HG02884 (cell line): ENCODE measurements around the gene DENND2A.
"Not testable (repeated sequence)": the region's sequence is repeated elsewhere in the genome, so short reads cannot be mapped to it uniquely, and the experiment has no call there.

Source experiments
- ATAC-seq: cut with Tn5 transposase; IDR thresholded peaks from one replicate; pipeline ENCODE4 v1.9.1; 2021; ENCODE audit warnings: mild to moderate bottlenecking, moderate library complexity; ENCODE audit not compliant: unreplicated experiment

The DENND2A gene

GRCh38 chr7:140646931-140647647 is 6.5 kb upstream of the DENND2A start:
- peak; percentile 57 for ATAC-seq

- ATAC-seq = no peak
Observed at GRCh38 chr7:140645166-140645900, 4.7 kb upstream of the DENND2A start.

GRCh38 chr7:140644761-140645160 is 4.1 kb upstream of the DENND2A start:
- ATAC-seq = not testable (repeated sequence)

- ATAC-seq = no peak
Observed at GRCh38 chr7:140643416-140643815, 2.8 kb upstream of the DENND2A start.

- ATAC-seq = no peak
Observed at GRCh38 chr7:140641524-140642195, 1.0 kb upstream of the DENND2A start.

- ATAC-seq = no peak
Observed at GRCh38 chr7:140640060-140640637, 464 bp downstream of the DENND2A start.

GRCh38 chr7:140639366-140640053 is 1.1 kb downstream of the DENND2A start:
- ATAC-seq = no peak

- ATAC-seq = no peak
Observed at GRCh38 chr7:140638173-140638791, 2.3 kb downstream of the DENND2A start.

- no peak for ATAC-seq
Observed at GRCh38 chr7:140637400-140637799, 3.2 kb downstream of the DENND2A start.

- no peak for ATAC-seq
Observed at GRCh38 chr7:140635816-140636215, 4.8 kb downstream of the DENND2A start.

- no peak for ATAC-seq
Observed at GRCh38 chr7:140635345-140635744, 5.3 kb downstream of the DENND2A start.

- no peak for ATAC-seq
Observed at GRCh38 chr7:140631602-140632001, 9.0 kb downstream of the DENND2A start.

GRCh38 chr7:140631021-140631420 is 9.6 kb downstream of the DENND2A start:
- no peak for ATAC-seq

GRCh38 chr7:140625908-140626868 is 14.4 kb downstream of the DENND2A start:
- no peak for ATAC-seq

- not testable (repeated sequence) for ATAC-seq
Observed at GRCh38 chr7:140625192-140625558, 15.4 kb downstream of the DENND2A start.

- ATAC-seq = no peak
Observed at GRCh38 chr7:140624392-140625191, 16.0 kb downstream of the DENND2A start.

GRCh38 chr7:140623980-140624379 is 16.6 kb downstream of the DENND2A start:
- no peak for ATAC-seq

- no peak for ATAC-seq
Observed at GRCh38 chr7:140621401-140622021, 19.1 kb downstream of the DENND2A start.
